IMR-90 (cell line): ENCODE measurements around the gene PRXL2B. TPM values are rescaled to one million over a fixed set of nuclear protein-coding genes. Genes with fewer than 3 reads are reported as not detected.

ENCODE experiments used
- CTCF ChIP-seq: conservative IDR thresholded peaks from 2 replicates; pipeline ENCODE4 v1.5.1; 2012; ENCODE audit warnings: mild to moderate bottlenecking, low read depth, low read length, improper control_type of control experiment
- polyA plus RNA-seq, 3 experiments: library from polyadenylated mRNA; depleted of rRNA; stranded (reverse); fragments of >200 nt; gene quantifications; 2 replicates each; pipeline ENCODE4 v1.2.3, GENCODE V29; 2012; ENCODE audit warnings: low replicate concordance in 1 of 3
- total RNA-seq: library from RNA; depleted of rRNA; stranded (reverse); fragments of >200 nt; gene quantifications from 2 replicates; pipeline ENCODE4 v1.2.3, GENCODE V29; 2012

The PRXL2B gene
- total and polyA plus RNA-seq, 2 of the 4 experiments (the other 2 are of a cell fraction) = 10.9 to 22.3 TPM

GRCh38 chr1:2584686-2585317, 1.8 kb upstream of the PRXL2B start (continued):
- TF ChIP-seq CTCF = no peak
